ENCODE data around the gene RNF224.

The RNF224 gene

DNA sequence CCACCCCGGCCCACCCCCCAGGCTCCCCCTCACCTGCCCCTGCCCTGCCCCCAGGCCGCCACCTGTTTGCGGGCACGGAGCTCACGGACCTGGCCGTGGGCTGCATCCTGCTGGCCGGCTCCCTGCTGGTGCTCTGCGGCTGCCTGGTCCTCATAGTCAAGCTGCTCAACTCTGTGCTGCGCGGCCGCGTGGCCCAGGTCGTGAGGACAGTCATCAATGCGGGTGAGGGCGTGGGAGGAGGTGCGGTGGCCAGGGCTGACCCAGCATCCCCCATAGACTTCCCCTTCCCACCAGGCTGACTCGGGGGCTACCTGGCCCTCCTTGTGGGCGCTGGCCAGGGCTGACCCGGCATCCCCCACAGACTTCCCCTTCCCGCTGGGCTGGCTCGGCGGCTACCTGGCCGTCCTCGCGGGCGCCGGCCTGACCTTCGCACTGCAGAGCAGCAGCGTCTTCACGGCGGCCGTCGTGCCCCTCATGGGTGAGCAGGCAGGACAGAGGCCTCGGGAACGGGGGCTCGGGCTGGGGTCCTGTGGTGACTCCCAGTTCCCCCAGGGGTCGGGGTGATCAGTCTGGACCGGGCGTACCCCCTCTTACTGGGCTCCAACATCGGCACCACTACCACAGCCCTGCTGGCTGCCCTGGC lies 6.9 kb downstream of the RNF224 start:
- H2AFZ ChIP-seq (ENCODE audit: low read depth) = no peak overlapping the region
- no peaks in the 10 kb centered on the region for H3K79me2 ChIP-seq (ENCODE audit: insufficient read depth, low read depth)
- no peak overlapping the region for H3K4me3 ChIP-seq (IDR thresholded peaks at IDR 0.05; ENCODE audit: insufficient read depth, low read depth, low read length)
- H3K27ac ChIP-seq = no peak overlapping the region
- no peak overlapping the region for H3K9ac ChIP-seq
- H3K4me2 ChIP-seq = no peak overlapping the region
- TF ChIP-seq, protein P1, sequence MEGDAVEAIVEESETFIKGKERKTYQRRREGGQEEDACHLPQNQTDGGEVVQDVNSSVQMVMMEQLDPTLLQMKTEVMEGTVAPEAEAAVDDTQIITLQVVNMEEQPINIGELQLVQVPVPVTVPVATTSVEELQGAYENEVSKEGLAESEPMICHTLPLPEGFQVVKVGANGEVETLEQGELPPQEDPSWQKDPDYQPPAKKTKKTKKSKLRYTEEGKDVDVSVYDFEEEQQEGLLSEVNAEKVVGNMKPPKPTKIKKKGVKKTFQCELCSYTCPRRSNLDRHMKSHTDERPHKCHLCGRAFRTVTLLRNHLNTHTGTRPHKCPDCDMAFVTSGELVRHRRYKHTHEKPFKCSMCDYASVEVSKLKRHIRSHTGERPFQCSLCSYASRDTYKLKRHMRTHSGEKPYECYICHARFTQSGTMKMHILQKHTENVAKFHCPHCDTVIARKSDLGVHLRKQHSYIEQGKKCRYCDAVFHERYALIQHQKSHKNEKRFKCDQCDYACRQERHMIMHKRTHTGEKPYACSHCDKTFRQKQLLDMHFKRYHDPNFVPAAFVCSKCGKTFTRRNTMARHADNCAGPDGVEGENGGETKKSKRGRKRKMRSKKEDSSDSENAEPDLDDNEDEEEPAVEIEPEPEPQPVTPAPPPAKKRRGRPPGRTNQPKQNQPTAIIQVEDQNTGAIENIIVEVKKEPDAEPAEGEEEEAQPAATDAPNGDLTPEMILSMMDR (conservative IDR thresholded peaks at IDR 0.05; ENCODE audit: low read depth, low read length) = no peak
- H4K20me1 ChIP-seq (ENCODE audit: insufficient read depth) = no peaks in the 10 kb centered on the region
- no peaks in the 10 kb centered on the region for H3K36me3 ChIP-seq (ENCODE audit: insufficient read depth)
- H3K4me1 ChIP-seq (ENCODE audit: low read depth, poor library complexity, severe bottlenecking) = peaks cover 15% of the 10 kb centered on the region
- H3K27me3 ChIP-seq (ENCODE audit: insufficient read depth, low read depth) = peaks cover 49% of the 10 kb centered on the region

DNA sequence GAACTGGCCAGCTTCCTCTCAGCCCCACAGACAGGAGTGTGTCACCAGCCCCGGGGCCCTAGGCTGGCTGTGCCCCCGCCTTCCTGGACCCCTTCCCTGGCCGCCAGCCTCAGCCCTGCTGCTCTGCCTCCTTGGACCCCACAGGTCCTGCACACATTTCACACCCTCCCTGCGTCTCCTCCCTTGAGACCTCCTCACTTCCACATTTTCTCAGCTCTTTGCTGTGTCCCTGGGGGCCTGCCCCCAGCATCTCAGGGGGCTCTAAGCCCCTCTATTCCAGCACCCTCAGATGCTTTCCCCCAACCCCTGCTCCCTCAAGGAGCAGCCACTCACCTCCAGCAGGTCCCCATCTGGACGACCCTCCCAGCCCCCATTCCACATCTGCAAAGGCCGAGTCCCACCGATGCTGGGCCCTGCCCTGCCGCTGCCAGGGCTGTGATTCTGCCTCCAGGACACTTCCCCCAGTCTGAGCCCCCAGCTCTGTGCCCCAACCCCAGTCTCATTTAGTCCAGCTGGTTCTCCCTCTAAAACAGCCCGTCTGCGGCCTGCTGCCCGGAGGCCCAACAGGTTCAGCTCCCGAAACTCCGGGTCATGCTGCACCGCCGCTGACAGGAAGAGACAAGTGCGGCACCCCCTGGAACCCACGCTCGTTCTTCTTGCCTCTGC lies 7.6 kb downstream of the RNF224 start:
- H3K4me1 ChIP-seq (ENCODE audit: low read depth, poor library complexity, severe bottlenecking) = peaks cover 23% of the 10 kb centered on the region
- no peak overlapping the region for H3K4me2 ChIP-seq
- H3K4me3 ChIP-seq (IDR thresholded peaks at IDR 0.05; ENCODE audit: insufficient read depth, low read depth, low read length) = no peak overlapping the region

DNA sequence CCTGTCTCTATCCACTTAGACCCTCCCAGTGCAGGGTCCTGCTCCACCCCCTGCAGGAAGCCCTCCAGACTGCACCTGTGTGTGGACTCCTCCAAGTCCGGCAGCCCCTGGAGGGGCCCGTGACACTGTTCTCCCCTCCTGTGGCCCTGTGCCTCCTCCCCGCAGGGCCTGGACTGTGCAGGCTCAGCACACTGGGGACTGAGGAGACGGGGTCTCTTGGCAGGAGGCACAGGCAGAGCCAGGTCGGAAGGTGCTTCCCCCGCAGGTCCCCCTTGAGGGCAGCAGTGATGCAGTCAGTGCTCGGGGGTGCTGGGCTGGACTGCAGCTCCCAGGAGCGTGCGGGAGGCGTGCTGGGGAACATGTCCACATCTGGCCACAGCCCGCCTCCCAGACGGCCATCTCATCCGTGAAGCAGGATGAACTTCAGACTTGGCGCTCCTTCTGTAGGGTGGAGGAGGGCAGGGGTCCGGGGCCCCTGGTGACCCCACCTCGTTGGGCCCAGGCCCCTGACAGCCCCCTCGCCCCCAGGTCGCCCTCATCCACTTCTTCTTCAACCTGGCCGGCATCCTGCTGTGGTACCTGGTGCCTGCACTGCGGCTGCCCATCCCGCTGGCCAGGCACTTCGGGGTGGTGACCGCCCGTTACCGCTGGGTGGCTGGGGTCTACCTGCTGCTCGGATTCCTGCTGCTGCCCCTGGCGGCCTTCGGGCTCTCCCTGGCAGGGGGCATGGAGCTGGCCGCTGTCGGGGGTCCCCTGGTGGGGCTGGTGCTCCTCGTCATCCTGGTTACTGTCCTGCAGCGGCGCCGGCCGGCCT lies 8.3 kb downstream of the RNF224 start:
- Histone ChIP-seq H2AFZ (ENCODE audit: low read depth) (no peak overlapping the region), H3K27ac (no peak overlapping the region), H3K9ac (no peak overlapping the region)

More for the DNA sequence above, 7.6 kb downstream of the RNF224 start:
- no peak overlapping the region for H3K9ac ChIP-seq
- H3K27me3 ChIP-seq (ENCODE audit: insufficient read depth, low read depth) = peaks cover 46% of the 10 kb centered on the region
- no peaks in the 10 kb centered on the region for H3K79me2 ChIP-seq (ENCODE audit: insufficient read depth, low read depth)
- H4K20me1 ChIP-seq (ENCODE audit: insufficient read depth) = no peaks in the 10 kb centered on the region
- H3K27ac ChIP-seq = no peak overlapping the region
- TF ChIP-seq, protein P1 (conservative IDR thresholded peaks at IDR 0.05; ENCODE audit: low read depth, low read length) = 0 out of 2 replicates have a peak, but pooled peaks have one; percentile 5
- no peaks in the 10 kb centered on the region for H3K36me3 ChIP-seq (ENCODE audit: insufficient read depth)
- H2AFZ ChIP-seq (ENCODE audit: low read depth) = no peak overlapping the region

More for the DNA sequence above, 8.3 kb downstream of the RNF224 start:
- TF ChIP-seq, protein P1 (conservative IDR thresholded peaks at IDR 0.05; ENCODE audit: low read depth, low read length) = 0 out of 2 replicates have a peak, but pooled peaks have one; percentile 15
- no peaks in the 10 kb centered on the region for H3K36me3 ChIP-seq (ENCODE audit: insufficient read depth)
- H3K4me2 ChIP-seq = no peak overlapping the region
- H3K4me1 ChIP-seq (ENCODE audit: low read depth, poor library complexity, severe bottlenecking) = peaks cover 23% of the 10 kb centered on the region
- H3K4me3 ChIP-seq (IDR thresholded peaks at IDR 0.05; ENCODE audit: insufficient read depth, low read depth, low read length) = no peak overlapping the region
- H4K20me1 ChIP-seq (ENCODE audit: insufficient read depth) = no peaks in the 10 kb centered on the region
- H3K27me3 ChIP-seq (ENCODE audit: insufficient read depth, low read depth) = peaks cover 43% of the 10 kb centered on the region
- H3K79me2 ChIP-seq (ENCODE audit: insufficient read depth, low read depth) = no peaks in the 10 kb centered on the region

All from KMS-11 (cell line).